Ovary (tissue), 9 donors: ENCODE measurements around the gene CPA4. TPM values are rescaled to one million over a fixed set of nuclear protein-coding genes. Genes with fewer than 3 reads are reported as not detected.

ENCODE experiments used
- DNase-seq, 5 donors: peaks; one replicate each; pipeline ENCODE4 v3.0.0-alpha.2; 2019 to 2020
- H3K27ac ChIP-seq, 2 donors: fragments of 200-600 bp; one replicate each; pipeline versions ENCODE4 v1.5.1 to v1.8.0; 2019 to 2022
- H3K27me3 ChIP-seq: fragments of 200-600 bp; one replicate; pipeline ENCODE4 v1.8.0; 2022
- H3K36me3 ChIP-seq: fragments of 200-600 bp; sonication (generic); one replicate; pipeline ENCODE4 v1.5.1; 2019
- H3K4me1 ChIP-seq: one replicate; pipeline ENCODE4 v1.8.1; 2013; ENCODE audit warnings: mild to moderate bottlenecking, moderate library complexity; ENCODE audit not compliant: insufficient read depth
- H3K4me3 ChIP-seq: fragments of 200-600 bp; sonication (generic); one replicate; pipeline ENCODE4 v1.5.1; 2017
- H3K9me3 ChIP-seq, 2 donors: fragments of 200-600 bp in 1 of 2; sonication (generic) in 1 of 2; one replicate each; pipeline versions ENCODE4 v1.5.1 to v1.8.1; 2013 to 2019; ENCODE audit warnings: mild to moderate bottlenecking in 1 of 2, moderate library complexity in 1 of 2
- CTCF ChIP-seq, 3 donors: fragments of 450-650 bp in 2 of 3; fragments of 200-600 bp in 1 of 3; IDR thresholded peaks; one replicate each; pipeline versions ENCODE4 v1.5.1 to v1.8.0; 2016 to 2022; ENCODE audit warnings: antibody characterized with exemption in 3 of 3, mild to moderate bottlenecking in 1 of 3
- EP300 ChIP-seq: sonication (generic); formaldehyde crosslinking; IDR thresholded peaks from one replicate; pipeline ENCODE4 v1.6.1; 2017; ENCODE audit warnings: antibody characterized with exemption
- POLR2A ChIP-seq: fragments of 450-650 bp; IDR thresholded peaks from one replicate; pipeline ENCODE4 v1.6.1; 2017; ENCODE audit warnings: antibody characterized with exemption, mild to moderate bottlenecking, moderate library complexity
- WGBS, 3 donors: extraction: QIAGEN DNeasy Blood & Tissue Kit in 1 of 3; methylation state at CpG; one replicate each; pipeline versions ENCODE4 v1.1.5 to v1.1.7; 2013 to 2017; 5-methylcytosine and 5-hydroxymethylcytosine counted together
- intact Hi-C, 4 donors: fragments of 100-400 bp; cut with DNase I; formaldehyde crosslinking; loops; one replicate each; pipeline versions ENCODE4 v1.11.0 to v1.15.1; 2022 to 2023
- polyA plus RNA-seq, 2 donors: library from polyadenylated mRNA; stranded (reverse); fragments of 200-250 nt in 1 of 2; fragments of 350-450 nt in 1 of 2; fragmentation: Illumina TruSeq in 1 of 2; extraction: RNeasy Lipid Tissue Mini Kit (QIAGEN cat#74804) in 1 of 2; gene quantifications; one replicate each; pipeline ENCODE4 v1.2.3, GENCODE V29; 2013 to 2014
- total RNA-seq, 7 donors: library from RNA; depleted of rRNA in 2 of 7; stranded (reverse); fragments of >200 nt in 2 of 7; fragmentation: NEBNext Ultra II Directional in 3 of 7; extraction: Animal tissue kit (Norgen Biotek cat#: 25700) in 3 of 7; gene quantifications; one replicate each; pipeline versions ENCODE4 v1.1.0 to v1.2.4, GENCODE V29; 2016 to 2023
- donor health status: DM: no; HTN: no; CAD: no; lungs with moderate emphysema.
- donor health status: DM: no; HTN: no; CAD: no.
- donor health status: Bipolar disorder and iron deficiency.
- donor health status: DM: yes; HTN: yes; CAD: no.
- donor health status: DM: no; HTN: no; CAD: no.
- donor health status: DM: yes; HTN: yes; CAD: no.

Gene CPA4
- total and polyA plus RNA-seq, 9 donors: 0.13 to 1.7 (median 0.33) TPM; not detected in 3

- H3K4me1 ChIP-seq: peaks cover 23% of the 10 kb centered on the region
- no peaks in the 10 kb centered on the region for H3K9me3 ChIP-seq
- no peaks in the 10 kb centered on the region for H3K36me3 ChIP-seq
- 90 to 93% (median 92%) methylated on average over 13 of the region's 13 CpGs for WGBS, 3 donors
- TF ChIP-seq CTCF (IDR thresholded peaks at IDR 0.05) (no peak), POLR2A (no peak), EP300 (no peak)
- peak overlapping the region in 1 of 2 donors; percentile 75 for H3K27ac ChIP-seq
- no peaks in the 10 kb centered on the region for H3K27me3 ChIP-seq
- peak in 2 of 5 donors; percentile 7 to 22 for DNase-seq
- no peak overlapping the region for H3K4me3 ChIP-seq
- intact Hi-C loops: no loop called here
Observed at GRCh38 chr7:130367088-130367755, 74.3 kb downstream of the CPA4 start.

- TF ChIP-seq POLR2A: no peak
- TF ChIP-seq EP300: no peak
- no peak for TF ChIP-seq CTCF (IDR thresholded peaks at IDR 0.05)
- intact Hi-C loops: no loop called here
- Histone ChIP-seq H3K4me3 (no peak overlapping the region), H3K36me3 (no peaks in the 10 kb centered on the region), H3K27ac (peak overlapping the region; percentile 25 to 75), H3K4me1 (peaks cover 28% of the 10 kb centered on the region), H3K27me3 (no peaks in the 10 kb centered on the region), H3K9me3 (no peaks in the 10 kb centered on the region)
- 89 to 91% (median 90%) methylated on average over 19 of the region's 19 CpGs for WGBS, 3 donors
- no peak for DNase-seq
Observed at GRCh38 chr7:130367836-130368746, 75.1 kb downstream of the CPA4 start.

DNA sequence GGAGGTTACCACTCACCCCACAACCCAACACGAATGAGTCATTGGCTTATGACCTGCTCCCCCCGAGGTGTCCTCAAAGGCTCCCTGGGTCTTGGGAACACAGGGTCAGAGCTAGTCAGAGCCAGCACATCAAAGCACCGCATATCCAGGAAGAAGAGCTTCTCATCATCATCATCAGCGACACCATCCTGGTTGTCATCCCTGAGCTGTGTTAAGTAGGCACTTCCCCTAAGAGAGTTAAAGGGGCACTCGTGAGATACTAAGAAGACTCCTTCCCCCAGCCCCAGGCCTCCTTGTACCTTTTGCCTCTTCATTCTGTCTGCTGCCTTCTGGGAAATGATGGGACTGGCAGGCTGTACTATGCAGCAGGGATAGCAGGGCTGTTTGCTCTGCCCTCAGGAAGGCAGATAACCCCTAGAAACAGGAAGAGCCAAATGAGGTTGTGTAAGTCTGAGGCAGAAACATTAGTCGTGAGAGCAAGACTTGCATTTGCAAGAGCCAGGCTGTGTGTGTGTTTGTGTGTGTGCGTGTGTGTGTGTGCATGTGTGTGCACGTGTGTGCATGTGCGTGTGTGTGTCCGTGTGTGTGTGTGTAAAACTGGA, 76.2 kb downstream of the CPA4 start:
- peak; percentile 62 to 84 (median 70) for DNase-seq
- peak overlapping the region; percentile 25 to 75 for H3K27ac ChIP-seq
- WGBS, 3 donors: 16 to 32% (median 24%) methylated on average over 10 of the region's 10 CpGs
- no peak overlapping the region for H3K4me3 ChIP-seq
- TF ChIP-seq EP300 (no peak), POLR2A (no peak), CTCF (IDR thresholded peaks at IDR 0.05) (no peak)
- intact Hi-C loops: no loop called here
- H3K4me1 ChIP-seq: peaks cover 37% of the 10 kb centered on the region
- no peaks in the 10 kb centered on the region for H3K36me3 ChIP-seq
- no peaks in the 10 kb centered on the region for H3K27me3 ChIP-seq
- no peaks in the 10 kb centered on the region for H3K9me3 ChIP-seq

DNA sequence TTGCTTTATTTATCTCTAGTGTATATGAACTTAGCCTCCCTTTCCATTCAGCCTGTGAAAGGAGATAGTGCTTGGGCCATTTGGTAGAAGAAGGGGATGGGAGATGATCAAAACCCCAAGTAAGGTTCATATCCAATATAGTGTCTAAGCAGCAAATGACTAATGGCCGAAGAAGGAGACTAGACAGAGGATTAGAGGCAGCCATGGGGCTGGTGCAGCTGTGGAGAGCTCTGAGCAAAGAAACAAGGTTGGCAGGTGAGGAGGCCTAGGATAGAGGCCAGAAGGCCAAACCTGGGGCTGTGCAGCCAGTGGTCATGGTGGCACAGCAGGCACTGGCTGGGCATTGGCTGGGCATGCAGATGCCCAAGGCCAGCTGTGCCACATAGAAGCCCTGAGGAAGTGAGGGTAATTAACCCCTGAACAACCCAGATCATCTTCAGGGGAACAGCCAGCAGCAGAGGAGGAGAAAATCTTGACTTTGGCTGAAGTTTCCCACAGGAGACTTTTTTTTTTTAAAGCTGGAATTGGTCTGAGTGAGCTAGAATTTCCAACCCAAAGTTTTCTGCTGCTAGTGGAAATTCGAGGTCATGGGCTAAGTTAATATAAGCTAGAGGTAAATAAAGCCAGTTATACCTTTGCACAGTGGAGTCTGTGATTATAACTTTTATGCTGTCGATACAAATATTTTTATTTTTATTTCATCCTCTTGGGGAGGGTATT, 77.0 kb downstream of the CPA4 start:
- no peaks in the 10 kb centered on the region for H3K9me3 ChIP-seq
- H3K27ac ChIP-seq: peak overlapping the region in 1 of 2 donors; percentile 66
- no peak overlapping the region for H3K4me3 ChIP-seq
- no peaks in the 10 kb centered on the region for H3K36me3 ChIP-seq
- H3K27me3 ChIP-seq: no peaks in the 10 kb centered on the region
- intact Hi-C loops: no loop called here
- peaks cover 41% of the 10 kb centered on the region for H3K4me1 ChIP-seq
- WGBS, 3 donors: 33 to 54% (median 44%) methylated on average over 3 of the region's 3 CpGs
- no peak for TF ChIP-seq POLR2A
- TF ChIP-seq EP300: no peak
- TF ChIP-seq CTCF (IDR thresholded peaks at IDR 0.05): no peak
- no peak for DNase-seq
